NCI-H2107 treated with DMSO at 0.1 percent for 48 hours (cell line): ENCODE measurements around the gene HPX.

Experiments used
- DNase-seq: peaks from one replicate; lab custom pipeline; 2025; ENCODE audit not compliant: unreplicated experiment; lab: John Stamatoyannopoulos, UW

Gene HPX, protein sequence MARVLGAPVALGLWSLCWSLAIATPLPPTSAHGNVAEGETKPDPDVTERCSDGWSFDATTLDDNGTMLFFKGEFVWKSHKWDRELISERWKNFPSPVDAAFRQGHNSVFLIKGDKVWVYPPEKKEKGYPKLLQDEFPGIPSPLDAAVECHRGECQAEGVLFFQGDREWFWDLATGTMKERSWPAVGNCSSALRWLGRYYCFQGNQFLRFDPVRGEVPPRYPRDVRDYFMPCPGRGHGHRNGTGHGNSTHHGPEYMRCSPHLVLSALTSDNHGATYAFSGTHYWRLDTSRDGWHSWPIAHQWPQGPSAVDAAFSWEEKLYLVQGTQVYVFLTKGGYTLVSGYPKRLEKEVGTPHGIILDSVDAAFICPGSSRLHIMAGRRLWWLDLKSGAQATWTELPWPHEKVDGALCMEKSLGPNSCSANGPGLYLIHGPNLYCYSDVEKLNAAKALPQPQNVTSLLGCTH

DNA sequence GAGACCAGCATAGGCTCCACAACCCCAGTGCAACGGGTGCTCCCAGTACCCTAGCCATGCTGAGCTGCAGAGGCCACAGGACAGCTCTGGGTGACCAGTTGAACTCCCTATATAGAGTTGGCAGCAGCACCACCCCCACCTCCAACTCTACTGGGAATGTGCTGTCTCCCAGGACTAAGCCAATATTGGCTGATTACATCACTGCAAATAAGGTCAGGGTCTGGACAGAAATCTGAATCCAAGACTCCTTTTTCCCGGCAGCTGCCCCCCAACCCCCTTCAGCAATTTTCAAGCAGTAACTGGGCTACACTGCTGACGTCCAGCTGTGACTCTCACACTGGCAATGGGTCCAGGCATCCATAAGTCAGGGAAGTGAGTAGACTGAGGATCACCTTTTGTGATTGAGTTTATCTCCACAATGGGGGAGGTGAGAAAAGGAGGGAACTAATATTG, at the start of gene HPX:
Gene HPX, minus strand, starts transcription at position 82 of the 453 bp plus-strand sequence. Its CDS starts 24 bp downstream, at position 58.
- no peak for DNase-seq

DNA sequence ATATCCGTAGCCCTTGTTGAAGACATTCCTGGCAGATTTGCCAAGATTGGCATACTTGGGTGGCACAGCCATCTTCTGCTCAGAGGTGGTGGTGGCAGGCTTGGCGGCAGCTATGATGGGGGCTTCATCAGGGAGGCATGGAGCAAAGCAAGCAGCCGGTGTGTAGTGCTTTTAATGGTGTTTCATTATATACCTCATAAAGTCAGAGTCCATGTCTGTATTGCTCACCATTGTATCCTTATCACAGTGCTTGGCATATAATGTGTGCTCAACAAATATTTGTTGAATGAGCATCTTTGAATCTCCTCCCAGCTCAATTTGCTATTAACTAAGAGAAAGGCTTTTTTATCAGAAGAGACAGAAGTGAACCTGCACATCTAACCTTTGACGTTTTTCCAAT, 48.5 kb upstream of the HPX start:
- DNase-seq: no peak

DNA sequence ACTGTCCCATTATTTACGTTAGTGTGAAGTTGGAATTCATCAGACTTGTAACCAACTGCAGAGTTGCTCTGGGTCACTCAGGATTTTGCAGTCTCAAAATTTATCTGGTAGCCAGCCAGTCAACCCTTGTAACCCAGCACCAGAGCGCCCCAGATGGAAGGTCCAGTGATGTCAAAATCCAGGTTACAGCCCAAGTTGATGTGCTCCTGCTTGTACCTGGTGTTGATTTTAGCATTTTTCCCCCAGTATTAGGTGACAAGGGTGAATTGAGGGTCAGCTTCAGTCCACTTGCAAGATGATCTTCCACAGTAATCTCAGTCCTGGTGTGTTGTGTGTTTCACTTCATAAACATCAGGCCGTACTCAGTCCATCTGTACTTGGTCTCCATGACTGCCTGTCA, 48.0 kb upstream of the HPX start:
- DNase-seq: no peak

DNA sequence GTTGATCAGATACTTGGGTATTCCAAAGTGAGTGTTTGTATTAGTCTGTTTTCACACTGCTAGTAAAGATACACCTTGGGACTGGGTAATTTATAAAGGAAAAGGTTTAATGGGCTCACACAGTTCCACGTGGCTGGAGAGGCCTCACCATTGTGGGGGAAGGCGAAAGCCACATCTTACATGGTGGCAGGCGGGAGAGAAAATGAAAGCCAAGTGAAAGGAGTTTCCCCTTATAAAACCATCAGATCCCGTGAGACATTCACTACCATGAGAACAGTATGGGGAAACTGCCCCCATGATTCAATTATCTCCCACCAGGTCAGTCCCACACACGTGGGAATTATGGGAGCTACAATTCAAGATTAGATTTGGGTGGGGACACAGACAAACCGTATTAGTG, 47.6 kb upstream of the HPX start:
- no peak for DNase-seq

DNA sequence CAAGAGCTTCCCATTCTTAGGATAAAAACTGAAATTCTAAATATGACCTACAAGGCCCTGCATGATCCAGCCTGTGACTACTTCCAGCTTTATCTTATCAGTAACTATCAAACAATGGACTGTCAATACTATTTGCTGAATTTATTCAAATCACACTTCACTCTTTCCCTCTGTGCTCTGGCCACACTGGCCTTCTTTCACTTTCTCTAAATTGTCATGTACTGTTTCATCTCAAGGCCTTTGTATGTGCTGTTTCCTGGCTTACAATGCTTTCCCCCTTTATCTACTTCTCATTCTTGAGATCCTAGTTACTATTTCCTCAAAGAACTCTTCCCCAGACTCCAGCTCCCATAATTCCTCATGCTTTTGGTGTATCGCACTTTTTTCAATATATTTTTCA, 46.2 kb upstream of the HPX start:
- no peak for DNase-seq

DNA sequence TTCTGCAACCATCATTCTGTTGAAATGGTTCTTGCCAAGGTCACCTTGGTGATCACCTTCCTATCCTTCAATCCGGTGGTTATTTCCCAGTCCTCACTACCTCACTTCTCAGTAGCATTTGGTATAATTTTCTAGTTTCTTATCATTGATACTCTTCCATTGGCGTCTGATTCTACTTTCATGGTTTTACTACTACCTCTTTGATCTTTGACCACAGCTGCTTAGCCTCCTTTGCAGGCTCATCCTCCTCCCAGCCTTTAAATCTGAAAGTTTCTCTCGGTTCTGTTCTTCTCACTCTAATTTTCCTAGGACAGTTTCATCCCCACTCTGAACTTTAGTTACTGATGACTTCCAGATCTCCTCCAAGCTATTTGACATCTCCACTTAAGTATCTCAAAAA, 45.5 kb upstream of the HPX start:
- DNase-seq: no peak

DNA sequence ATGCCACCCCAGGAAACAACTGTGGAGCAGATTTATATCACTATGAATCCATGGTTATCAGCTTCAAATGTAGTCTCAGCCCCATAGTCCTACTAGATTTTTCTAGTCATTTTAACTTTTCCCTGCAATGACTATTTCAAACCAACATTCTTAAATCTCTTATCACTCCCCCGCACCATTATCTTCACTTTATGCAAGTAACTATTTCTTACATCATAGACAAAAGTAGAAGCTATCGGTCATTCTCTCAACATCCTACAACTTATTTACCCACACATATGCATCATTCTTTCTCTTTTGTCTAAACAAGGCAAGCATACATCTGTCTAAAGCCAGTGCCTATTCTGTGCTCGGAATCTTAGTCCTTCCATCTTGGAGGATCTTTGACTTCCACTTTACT, 44.9 kb upstream of the HPX start:
- DNase-seq: no peak

DNA sequence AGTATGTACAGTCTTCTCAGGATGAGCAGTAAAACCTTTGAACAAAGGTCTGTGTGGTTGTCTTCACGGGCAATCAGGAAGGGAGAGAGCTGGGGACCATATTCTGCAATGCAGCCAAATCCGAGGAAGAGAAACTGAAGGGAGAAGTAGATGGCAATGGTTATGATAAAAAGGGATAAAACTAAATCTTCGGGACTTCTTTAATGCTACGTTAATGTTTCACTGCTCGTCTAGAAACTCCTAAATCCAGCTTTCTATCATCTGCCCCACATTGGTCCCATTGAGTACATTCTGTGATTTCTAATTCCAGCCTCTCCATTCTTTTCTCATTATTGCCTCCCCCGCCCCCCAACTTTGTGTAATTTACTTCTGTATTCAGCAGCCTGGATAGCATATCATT, 42.2 kb upstream of the HPX start:
- DNase-seq: no peak

DNA sequence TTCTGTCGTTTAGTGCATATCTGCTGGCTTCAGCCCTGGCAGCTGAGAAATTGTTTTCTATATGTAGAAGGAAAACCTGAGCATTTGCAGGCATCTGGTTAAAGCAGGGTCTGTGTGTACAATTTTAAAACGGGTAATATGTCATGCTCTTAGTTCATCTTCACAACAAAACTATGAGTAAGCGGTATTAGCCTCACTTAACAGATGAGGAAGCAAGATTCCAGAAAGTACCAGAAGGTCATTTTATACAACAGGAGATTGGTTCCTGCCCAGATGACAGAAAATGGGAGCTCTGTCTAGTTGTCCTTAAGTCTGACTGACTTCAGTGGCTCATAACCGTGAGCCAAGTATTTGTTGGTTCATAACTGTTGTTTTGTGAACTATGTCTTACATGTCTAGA, 41.7 kb upstream of the HPX start:
- DNase-seq: no peak

DNA sequence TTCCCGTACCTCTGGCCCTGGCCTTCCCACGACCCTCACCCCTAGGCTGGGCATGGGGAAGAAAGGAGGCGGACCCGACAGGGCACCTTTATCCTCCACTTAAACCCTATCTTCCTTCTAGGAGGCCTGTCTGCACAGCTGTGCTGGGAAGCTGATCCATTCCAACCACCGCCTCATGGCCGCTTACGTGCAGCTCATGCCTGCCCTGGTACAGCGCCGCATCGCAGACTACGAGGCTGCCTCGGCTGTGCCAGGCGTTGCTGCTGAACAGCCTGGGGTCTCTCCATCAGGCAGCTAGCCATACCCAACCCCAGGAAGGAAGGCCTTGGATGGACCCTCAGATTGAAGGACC, 41.1 kb upstream of the HPX start:
- no peak for DNase-seq

DNA sequence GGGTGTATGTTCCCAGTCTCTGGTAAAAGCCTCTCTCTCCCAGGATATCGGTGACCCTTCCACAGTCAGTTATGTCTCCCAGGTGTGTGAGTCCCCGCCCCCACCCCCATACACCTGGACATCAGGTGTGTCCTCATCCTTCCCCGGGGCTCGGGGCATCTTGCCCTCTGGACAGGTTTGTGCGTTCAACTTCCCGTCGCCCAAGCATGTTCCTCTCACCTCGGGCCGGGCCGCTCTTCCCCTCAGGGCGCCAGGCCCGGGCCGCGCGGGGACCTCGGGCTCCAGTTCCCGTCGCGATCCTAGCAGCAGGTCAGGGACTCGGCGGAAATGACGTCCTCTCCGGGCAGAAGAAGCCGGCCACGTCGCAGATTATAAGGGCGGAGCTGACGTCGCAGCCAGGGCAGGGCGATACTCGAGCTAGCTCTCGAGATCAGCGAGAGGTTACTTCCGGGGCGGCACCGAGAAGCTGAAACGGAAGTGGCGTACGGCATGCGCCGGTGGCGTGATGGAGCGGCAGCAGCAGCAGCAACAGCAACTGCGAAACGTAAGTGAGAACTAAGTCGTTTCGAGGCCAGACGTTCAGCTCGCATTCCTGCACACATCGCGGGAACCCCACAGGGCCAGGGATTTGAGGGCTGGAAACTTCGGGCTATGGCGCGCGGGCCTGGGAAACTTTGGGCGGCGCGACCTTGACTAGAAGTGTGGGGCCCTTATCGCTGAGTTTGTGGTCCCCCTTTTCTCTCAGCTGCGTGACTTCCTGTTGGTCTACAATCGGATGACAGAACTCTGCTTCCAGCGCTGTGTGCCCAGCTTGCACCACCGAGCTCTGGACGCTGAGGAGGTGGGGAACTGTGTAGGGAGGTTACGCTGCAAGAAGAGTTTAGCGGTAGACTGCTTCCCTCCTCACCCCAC, 40.5 kb upstream of the HPX start, which contains the start of the genes ARFIP2 and TIMM10B:
Gene ARFIP2, minus strand, starts transcription at position 320 of the 912 bp plus-strand sequence. CDS start 910 bp downstream, outside the sequence.
Gene TIMM10B, plus strand, starts transcription at position 490 of the 912 bp plus-strand sequence. Its CDS starts 16 bp downstream, at position 506.
- peak; percentile 85 for DNase-seq

DNA sequence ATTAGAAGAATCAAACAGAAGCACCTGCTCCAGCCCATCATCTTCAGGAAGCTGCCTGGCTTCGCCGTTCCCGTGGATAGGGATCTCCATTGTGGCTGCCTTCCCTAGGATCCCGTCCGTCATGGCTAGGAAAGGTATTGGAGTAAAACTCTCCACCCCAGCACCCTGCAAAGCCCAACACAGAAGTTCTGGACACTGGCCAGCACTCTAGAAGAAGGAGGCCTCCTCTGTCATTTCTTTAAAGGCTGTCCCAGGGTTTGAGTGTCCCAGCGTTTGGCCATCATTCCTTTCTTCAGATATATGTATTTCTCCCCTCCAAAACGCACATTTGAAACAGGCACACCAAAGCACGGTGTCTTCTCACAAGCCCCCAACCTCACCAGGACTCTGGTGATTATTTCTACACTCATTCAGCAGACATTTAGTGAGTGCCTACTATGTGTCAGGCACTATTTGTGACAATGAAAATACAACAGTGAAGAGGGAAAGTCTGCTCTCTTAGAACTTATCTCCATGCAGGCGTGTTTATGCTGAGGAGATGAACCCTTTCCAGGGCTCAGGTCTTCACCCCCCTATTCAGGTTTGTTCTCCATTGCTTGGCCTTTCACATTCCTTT, 39.6 kb upstream of the HPX start:
- DNase-seq: no peak

DNA sequence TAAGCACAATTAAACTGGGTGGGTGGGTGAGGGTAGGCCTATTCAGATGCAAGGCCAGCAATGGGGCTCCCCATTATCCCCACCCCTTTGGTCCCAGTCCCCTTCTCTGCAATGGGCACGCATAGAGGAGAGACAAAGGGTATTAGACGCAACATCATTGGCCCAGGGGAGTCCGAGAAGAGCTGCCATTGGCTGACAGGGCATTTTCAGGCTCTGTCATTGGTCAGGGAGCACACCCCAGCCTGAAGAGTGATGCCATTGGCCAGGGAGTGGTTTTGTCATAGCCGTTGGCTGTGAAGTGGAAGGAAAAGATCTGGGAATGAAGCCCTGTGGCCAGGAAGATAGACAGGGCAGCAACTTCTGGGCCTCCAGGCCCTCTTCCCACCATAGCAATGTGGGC, 35.8 kb upstream of the HPX start:
- no peak for DNase-seq

DNA sequence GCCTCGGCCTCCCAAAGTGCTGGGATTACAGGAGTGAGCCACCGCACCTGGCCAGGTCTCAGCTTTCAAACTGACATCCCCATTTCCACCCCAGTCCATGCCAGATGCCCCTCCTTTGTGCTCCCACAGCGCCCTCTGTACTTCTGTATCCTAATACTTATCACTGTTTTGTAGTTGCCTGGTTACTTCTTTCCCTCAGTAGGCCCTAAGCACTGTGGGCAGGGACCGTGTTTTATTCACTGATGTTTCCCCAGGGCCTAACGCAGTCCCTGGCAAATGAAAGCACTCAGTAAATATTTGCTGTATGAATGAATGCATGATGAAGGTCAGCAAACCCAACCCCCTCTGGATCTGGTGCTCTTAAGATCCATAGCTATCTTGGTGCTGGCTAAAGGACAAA, 35.1 kb upstream of the HPX start:
- DNase-seq: peak; percentile 58

DNA sequence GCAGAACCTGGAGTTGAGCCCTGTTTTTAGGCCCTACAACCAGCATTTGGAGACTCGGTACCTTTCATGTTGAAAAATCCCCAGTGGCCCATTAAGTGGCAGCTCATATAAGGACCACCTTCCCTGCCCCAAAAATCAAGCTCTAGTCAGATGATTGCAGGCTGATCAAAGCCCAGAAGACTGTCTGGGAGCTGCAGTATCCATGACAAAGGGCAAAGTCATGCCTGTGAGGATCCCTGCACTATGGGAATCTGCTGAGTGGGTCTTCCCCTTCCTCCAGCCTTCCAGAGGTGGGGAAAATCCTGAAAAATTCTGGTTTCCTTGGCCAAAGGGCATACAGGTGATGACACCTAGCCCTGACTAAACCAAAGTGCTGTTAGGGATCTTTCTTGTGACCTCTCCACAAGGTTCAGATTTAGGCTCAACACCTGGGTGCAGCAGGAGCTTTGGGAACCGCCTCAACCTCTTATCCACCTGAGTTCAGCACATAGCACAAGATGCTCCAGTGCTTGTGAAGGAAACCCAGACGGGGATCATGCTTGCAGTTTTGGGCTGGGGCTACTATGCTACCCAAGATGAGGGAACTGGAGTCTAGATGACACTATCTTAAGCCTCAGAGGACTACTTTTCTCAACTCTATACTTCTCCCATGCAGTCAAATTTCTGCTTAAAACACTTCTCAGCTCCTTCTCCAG, 34.2 kb upstream of the HPX start:
- no peak for DNase-seq

DNA sequence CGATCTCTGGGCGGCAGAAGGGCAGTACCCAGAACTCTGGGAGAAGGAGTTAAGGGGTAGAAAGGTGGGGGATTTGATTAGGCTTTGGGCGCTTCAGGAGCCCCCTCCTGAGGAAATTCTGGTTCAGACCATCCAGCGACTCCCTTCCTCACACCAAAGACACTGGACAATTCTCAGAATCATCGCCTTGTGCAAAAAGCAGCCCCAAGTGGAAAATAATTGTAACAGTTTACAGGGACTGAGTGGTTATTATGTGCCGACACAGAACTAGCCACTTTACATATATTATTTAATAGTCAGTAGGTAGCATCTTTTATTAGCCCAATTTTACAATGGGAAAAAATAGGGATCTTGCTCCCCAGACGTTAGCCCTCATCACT, 33.6 kb upstream of the HPX start:
- DNase-seq: no peak

DNA sequence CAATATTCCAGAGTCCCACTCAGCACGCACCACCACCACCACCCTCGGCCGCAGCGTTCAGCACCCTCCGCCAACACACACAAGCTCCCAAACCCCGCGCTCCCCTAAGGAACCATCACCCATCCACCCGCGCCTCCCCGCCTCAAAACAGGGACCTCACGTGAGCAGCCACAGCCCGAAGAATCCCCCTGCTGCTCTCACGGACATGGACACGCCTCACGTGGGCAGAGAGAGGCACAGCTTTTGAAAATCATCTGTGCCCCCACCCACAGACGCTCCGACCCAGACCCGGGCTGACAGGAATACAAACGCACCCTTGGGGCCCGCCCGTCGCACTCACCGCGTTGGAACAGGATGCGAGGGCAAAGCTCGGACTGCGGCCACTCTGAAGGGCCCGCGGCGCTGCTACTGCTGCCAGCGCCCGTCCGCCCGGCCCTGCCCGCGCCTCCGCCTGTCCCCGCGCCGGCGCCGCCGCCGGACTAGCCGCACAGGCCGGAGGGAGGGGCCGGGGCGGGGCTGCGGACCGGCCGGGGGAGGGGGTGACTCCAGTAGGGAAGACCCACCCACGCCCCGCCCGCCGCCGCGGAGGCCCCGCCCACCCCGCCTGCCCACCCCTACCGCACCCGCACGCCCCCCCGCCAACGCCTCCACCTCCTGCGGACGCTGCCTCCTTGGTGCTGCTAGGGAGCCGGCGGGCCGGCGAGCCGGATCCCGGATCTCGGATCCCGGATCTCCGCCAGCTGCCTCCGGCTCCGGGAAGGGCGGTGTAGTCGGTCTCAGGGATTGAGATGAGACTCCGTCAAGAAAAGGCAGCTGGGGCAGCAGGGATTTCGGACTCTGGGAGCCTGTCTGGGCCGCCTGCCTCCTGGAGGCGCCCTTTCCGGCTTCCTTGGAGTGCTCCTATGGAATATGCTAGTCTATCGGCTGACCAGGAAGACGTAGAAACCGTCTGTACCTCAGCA, 32.9 kb upstream of the HPX start, which contains the start of gene TRIM3:
Gene TRIM3, minus strand, starts transcription at position 491 of the 962 bp plus-strand sequence. CDS start 8,246 bp downstream, outside the sequence.
- peak; percentile 56 for DNase-seq

DNA sequence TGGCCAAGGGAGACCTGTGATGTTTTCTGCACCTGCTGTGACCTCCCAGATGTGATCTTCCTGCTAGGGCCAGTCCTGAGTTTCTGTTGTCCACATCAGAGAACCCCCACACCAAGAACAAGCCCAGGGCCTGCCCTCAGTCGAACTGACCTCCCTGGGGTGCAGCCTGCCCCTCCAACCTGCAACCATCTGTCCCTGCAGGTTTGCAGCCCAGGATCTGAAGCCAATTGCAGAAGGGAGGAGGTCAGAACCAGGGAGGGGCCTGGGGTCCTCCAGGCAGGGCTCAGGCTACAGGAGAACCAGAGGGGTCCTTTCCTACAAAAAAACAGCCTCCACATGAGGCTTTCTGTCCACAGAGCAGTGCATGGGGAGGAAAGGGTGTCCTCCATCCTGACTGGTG, 32.1 kb upstream of the HPX start:
- DNase-seq: no peak

DNA sequence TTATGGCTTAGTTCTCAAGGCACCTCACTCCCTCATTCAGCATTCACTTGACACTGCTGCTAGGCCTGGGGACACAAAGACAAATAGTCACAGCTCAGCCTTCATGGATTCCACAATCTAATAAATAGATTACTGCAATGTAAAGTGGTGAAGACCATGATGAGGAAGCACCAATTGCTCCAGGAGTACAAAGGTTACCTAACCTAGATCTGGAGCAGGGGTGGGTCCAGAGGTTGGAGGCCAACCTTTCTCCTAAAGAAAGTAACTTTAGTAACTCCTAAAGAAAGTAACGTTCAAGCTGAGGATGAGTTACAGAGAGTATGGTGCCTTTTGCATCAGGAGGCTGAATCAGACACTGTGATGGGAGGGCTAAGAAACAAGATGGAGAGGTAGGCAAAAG, 28.8 kb upstream of the HPX start:
- no peak for DNase-seq
